Measurements from ENCODE around the gene NAT14. TPM values are rescaled to one million over a fixed set of nuclear protein-coding genes. Genes with fewer than 3 reads are reported as not detected.

The NAT14 gene
- total RNA-seq, 1 donor from 2014 or later = 16.6 TPM

- Histone ChIP-seq H3K27me3 (ENCODE audit: low read depth) (no peaks in the 10 kb centered on the region), H3K4me1 (peaks cover 4% of the 10 kb centered on the region), H3K27ac (no peak overlapping the region), H3K4me3 (no peak overlapping the region), H3K36me3 (no peaks in the 10 kb centered on the region), H3K9me3 (no peaks in the 10 kb centered on the region)
- intact Hi-C loops (cut with DNase I) = no loop called here
- DNase-seq (no peak), ATAC-seq (no peak)
- TF ChIP-seq, protein P1, sequence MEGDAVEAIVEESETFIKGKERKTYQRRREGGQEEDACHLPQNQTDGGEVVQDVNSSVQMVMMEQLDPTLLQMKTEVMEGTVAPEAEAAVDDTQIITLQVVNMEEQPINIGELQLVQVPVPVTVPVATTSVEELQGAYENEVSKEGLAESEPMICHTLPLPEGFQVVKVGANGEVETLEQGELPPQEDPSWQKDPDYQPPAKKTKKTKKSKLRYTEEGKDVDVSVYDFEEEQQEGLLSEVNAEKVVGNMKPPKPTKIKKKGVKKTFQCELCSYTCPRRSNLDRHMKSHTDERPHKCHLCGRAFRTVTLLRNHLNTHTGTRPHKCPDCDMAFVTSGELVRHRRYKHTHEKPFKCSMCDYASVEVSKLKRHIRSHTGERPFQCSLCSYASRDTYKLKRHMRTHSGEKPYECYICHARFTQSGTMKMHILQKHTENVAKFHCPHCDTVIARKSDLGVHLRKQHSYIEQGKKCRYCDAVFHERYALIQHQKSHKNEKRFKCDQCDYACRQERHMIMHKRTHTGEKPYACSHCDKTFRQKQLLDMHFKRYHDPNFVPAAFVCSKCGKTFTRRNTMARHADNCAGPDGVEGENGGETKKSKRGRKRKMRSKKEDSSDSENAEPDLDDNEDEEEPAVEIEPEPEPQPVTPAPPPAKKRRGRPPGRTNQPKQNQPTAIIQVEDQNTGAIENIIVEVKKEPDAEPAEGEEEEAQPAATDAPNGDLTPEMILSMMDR (IDR thresholded peaks at IDR 0.05) = no peak
These were observed 34.7 kb downstream of the NAT14 start for GRCh38 chr19:55519451-55520311.

- H3K4me3 ChIP-seq = no peak overlapping the region
- DNase-seq (no peak), ATAC-seq (no peak)
- H3K27ac ChIP-seq = no peak overlapping the region
- H3K27me3 ChIP-seq (ENCODE audit: low read depth) = no peaks in the 10 kb centered on the region
- H3K9me3 ChIP-seq = no peaks in the 10 kb centered on the region
- peaks cover 4% of the 10 kb centered on the region for H3K4me1 ChIP-seq
- intact Hi-C loops (cut with DNase I) = no loop called here
- no peaks in the 10 kb centered on the region for H3K36me3 ChIP-seq
- TF ChIP-seq, protein P1 (IDR thresholded peaks at IDR 0.05) = no peak
These were observed 35.8 kb downstream of the NAT14 start for GRCh38 chr19:55520691-55521292.

GRCh38 chr19:55525289-55526101, 40.5 kb downstream of the NAT14 start:
- ATAC-seq = no peak
- TF ChIP-seq, protein P1 (IDR thresholded peaks at IDR 0.05) = no peak
- Histone ChIP-seq H3K4me3 (no peak overlapping the region), H3K27me3 (ENCODE audit: low read depth) (no peaks in the 10 kb centered on the region), H3K27ac (no peak overlapping the region), H3K9me3 (no peaks in the 10 kb centered on the region), H3K36me3 (no peaks in the 10 kb centered on the region), H3K4me1 (peaks cover 7% of the 10 kb centered on the region)
- intact Hi-C loops (cut with DNase I) = no loop called here
- DNase-seq = no peak

- H3K27ac ChIP-seq = no peak overlapping the region
- intact Hi-C loops (cut with DNase I) = no loop called here
- TF ChIP-seq, protein P1 (IDR thresholded peaks at IDR 0.05) = no peak
- ATAC-seq = peak; percentile 77 to 80
- H3K4me1 ChIP-seq = peaks cover 7% of the 10 kb centered on the region
- no peaks in the 10 kb centered on the region for H3K9me3 ChIP-seq
- H3K27me3 ChIP-seq (ENCODE audit: low read depth) = no peaks in the 10 kb centered on the region
- H3K36me3 ChIP-seq = no peaks in the 10 kb centered on the region
- DNase-seq = peak; percentile 84
- no peak overlapping the region for H3K4me3 ChIP-seq
These were observed 41.5 kb downstream of the NAT14 start for GRCh38 chr19:55526216-55527196.
